Epithelial cell of prostate (primary cell): Measurements from ENCODE around the gene WNK1.
"Not testable (repeated sequence)": the region's sequence is repeated elsewhere in the genome, so short reads cannot be mapped to it uniquely, and the experiment has no call there.

Experiments
- DNase-seq: peaks from one replicate; pipeline ENCODE4 v3.0.0-alpha.2; 2011; ENCODE audit warnings: low read depth, low spot score
- H3K27ac ChIP-seq: fragments of 450-650 bp; 2 replicates; pipeline ENCODE4 v1.5.1; 2017; ENCODE audit warnings: mild to moderate bottlenecking

The WNK1 gene

DNA sequence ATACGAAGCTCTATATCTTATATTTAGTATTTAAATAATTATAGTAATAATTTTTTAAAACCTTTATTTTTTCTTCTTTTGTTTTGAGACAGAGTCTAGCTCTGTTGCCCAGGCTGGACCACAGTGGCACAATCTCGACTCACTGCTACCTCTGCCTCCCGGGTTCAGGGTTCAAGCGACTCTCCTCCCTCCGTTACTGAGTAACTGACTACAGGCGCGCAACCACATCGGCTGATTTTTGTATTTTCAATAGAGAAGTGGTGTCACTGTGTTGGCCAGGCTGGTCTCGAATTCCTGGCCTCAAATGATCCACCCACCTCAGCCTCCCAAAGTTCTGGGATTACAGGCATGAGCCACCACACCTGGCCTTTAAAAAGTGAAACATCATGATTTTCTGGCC, 13.0 kb upstream of the WNK1 start:
- H3K27ac ChIP-seq, result no peak overlapping the region
- no peak for DNase-seq

DNA sequence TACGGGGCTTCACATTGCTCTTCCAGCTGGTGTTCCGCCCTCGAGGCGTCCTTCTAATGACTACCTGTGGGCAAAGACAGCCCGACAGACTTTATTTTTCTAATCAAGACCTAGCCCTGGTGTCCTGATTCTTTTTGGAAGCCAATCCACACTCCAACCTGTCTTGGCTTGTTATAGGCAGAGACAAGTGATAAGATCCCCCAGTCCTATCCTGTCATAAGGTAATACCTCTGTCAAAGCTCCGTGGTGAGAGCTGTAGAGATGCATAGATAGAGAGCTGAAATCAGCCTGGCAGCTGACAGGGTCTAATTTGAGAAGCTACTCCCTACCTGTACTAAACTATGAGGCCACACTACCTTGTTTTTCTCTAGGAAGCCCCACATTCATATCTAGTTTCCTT, 11.5 kb upstream of the WNK1 start:
- DNase-seq, result no peak
- no peak overlapping the region for H3K27ac ChIP-seq

DNA sequence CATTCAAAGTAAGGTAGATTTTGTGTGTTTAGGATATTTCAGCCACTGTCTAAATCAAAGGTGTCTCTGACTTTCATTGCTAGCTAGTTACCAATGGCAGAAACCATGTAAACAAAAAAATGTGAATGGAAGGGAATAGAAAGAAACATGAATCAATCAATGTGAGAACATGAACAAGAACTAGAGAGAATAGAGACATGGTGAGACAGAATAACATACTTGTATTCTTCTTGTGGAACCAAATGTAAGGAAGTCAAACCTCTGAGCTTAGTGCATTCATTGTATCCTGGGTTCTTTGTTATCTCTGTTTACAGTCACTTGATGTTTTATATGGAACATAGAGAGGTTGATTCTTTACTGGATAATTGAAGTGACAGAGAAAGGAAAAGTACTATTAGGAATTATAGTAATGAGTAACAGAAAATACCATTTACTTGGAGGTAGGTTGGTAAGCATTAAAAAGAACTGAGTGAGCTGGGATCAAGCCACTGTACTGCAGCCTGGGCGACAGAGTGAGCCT, 2.6 kb upstream of the WNK1 start:
- DNase-seq, result no peak
- no peak overlapping the region for H3K27ac ChIP-seq

DNA sequence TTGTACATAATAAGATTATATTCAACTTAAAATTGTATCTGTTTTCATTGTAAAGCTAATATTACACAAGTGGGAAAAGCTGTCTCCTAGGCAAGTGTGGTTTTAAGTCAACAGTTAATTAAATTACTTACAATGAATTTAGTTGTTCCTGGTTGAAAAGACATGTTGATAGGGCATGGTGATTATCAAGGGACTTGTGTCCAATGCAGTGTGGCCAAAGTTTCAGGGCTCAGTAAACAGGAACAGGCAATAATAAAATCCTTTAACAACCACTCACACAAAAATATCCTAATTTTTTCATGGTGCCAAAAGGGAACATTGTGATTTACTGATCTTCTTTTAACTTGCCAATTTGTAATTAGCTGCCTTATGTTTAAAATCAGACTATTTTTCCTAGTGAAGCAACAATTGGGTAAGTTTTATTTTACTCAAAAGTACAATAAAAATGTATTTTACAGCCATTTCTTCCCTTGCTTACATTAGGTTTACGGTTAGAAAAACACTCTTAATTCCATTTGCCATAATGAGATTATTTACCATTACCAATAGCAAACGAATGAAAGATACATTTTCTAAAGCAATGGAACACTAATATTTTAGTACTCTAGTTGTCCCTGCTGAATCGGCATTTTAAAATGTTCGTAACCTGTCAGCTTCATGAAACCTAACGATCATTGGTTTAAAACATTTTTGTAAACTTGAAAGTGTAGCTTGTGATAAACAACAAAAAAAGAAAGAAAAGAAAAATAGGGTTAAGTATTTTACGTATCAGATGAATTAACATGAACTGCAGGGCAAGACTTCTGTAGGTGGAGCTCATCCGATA, 1.8 kb upstream of the WNK1 start:
- no peak for DNase-seq
- H3K27ac ChIP-seq, result peak overlapping the region; percentile 88

DNA sequence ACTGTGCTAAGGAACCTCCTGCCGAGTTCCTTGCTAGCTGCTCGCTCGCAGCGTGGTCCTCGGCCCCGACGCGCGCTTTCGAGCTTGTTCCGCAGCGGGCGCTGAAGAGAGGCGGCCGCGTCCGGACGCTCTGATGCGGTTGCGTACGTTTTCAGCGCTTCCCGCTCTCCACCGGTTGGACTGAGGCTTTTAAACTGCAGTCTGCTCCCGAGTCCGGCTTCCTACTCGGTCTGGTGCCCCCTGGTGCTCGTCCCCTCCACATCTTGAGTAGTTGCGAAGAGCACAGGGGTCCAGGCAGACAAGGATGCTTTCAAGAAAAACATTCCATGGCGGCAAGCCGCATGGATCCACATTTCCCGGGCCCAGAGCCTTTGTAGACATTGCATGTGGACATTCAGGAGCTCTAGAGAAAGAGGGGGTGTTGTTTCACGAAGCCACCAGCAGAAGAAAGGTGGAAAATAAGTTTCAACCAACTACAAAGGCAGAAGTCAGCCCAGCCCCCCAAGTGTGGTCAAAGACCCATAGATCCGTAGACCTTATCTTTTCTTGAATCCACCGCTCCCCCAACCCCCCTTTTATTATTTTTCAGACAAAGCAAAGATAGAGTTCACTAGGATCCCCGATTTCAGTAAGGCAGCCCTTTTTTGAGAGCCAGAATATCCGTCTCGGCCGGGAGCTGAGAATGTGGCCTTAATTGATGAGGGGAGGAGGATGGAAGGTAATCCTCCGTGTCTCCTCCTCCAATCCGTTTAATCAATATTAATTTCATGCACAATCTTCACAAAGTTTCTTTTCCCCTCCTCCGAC, 984 bp upstream of the WNK1 start:
- DNase-seq, result peak; percentile 66
- H3K27ac ChIP-seq, result peak overlapping the region; percentile 88

DNA sequence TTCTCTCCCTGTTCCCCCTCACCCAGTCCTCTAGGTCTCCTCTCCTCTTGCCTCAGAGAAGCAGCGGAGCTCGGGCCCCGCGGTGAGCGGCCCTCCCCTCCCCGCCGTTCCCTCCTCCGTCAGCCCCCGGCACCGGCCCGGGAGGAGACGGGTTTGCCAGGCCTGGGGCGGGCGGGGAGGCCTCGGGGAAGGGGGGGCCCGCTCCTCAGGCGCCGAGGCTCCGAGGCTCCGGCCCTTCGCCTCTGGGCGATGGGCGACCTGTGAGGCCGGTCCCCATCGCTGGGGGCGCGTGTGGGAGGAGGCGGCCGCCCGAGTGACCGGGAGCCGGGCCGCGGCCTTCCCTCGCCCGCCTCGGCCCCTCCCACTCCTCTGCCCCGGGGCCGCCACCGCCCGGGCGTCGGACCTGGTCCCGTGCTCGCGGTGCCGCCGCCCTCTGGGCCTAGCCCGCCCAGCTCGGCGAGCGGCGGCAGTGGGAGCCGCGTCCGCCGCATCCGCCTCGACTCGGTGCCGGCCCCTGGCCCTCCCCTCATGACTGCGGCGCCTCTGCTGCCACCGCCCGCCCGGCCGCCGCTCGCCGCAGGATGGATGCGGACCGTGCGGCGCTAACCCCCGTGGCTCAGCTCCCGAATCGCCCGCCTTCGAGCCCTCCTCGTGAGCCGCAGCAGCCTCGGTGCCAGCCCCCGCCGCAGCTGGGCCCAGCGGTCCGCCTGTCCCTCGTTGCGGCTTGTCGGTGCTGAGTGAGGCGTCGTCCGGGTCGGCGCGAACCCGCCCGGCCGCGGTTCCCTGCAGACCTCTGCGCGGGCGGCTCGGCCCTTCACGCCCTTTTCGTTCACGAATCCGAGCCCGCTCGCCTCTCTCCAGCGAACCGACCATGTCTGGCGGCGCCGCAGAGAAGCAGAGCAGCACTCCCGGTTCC, 574 bp downstream of the WNK1 start:
- no peak for DNase-seq
- H3K27ac ChIP-seq, result peak overlapping the region; percentile 88

DNA sequence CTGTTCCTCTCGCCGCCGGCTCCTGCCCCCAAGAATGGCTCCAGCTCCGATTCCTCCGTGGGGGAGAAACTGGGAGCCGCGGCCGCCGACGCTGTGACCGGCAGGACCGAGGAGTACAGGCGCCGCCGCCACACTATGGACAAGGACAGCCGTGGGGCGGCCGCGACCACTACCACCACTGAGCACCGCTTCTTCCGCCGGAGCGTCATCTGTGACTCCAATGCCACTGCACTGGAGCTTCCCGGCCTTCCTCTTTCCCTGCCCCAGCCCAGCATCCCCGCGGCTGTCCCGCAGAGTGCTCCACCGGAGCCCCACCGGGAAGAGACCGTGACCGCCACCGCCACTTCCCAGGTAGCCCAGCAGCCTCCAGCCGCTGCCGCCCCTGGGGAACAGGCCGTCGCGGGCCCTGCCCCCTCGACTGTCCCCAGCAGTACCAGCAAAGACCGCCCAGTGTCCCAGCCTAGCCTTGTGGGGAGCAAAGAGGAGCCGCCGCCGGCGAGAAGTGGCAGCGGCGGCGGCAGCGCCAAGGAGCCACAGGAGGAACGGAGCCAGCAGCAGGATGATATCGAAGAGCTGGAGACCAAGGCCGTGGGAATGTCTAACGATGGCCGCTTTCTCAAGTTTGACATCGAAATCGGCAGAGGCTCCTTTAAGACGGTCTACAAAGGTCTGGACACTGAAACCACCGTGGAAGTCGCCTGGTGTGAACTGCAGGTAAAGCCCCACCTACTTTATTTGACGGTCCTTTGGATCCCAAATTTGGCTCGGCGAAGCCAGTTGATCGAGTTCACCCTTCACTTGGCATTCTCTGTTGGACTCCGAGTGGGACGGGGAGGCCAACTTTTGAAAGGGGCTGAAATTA, 1.5 kb downstream of the WNK1 start:
- peak overlapping the region; percentile 88 for H3K27ac ChIP-seq
- DNase-seq, result no peak

DNA sequence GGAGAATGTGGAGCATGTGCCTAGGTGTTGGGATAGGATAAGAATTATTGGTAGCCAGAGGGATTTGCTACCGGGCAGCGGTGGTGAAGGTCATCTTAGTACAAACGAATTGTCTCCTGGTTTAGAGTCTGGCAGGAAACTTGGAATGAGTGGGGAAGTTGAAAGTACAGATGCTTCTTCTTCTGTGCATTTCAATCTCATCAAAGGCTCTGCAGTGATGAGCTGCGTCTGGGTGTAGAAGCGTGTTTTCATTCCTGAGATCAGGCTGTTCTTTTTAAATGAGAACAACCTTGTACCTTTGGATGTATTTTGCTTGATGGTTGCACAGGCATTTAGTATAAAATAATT, 2.1 kb downstream of the WNK1 start:
- DNase-seq, result no peak
- peak overlapping the region; percentile 88 for H3K27ac ChIP-seq

DNA sequence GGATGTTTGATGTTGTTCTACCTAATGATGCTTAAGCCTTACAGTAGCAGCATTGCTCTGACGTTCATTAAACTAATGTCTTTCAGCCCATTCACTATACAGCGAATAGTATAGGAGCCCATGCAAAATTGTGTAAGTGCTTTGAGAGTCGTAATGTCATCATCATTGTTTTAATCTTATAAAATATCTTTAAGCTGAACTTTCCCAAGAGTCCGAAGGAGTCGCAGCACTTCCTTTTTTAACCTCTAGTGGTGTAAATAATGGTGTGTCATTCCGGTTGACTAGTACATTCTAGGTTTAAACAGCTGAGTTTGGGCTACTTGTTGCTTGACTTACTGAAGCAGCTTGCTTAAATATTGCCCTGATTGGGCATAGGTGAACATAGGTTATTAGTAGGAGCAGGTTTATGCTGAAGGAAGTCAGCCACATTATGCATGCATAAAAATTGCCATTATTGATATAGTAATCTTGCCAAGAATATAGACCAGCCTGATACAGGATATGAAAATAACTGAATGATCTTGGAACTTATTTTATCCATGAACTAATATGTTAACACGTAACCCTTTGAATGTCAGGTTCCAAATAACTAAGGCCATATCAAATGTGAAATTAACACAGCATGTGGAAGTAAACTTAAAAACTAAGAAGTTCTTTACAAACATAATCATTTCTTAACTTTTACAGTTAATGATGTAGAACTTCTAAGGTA, 2.6 kb downstream of the WNK1 start:
- no peak for DNase-seq
- peak overlapping the region; percentile 88 for H3K27ac ChIP-seq

DNA sequence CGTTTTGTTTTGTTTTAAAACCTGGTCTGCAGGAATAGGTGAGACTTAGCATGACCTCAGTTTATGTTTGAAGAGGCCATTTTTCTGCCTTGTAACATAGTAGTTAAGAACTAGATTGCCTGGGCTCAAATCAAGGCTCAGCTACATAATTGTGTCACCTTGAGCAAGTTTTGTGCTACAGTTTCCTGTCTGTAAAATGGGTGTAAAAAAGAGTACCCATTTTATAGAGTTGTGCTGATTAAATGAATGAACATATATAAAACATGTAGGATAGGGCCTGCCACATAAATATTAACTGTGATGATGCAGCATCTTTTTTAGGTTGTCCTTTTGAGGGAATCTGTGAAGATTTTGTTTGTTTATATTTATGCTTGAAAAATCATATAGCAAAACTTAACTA, 7.2 kb downstream of the WNK1 start:
- H3K27ac ChIP-seq, result no peak overlapping the region
- no peak for DNase-seq

DNA sequence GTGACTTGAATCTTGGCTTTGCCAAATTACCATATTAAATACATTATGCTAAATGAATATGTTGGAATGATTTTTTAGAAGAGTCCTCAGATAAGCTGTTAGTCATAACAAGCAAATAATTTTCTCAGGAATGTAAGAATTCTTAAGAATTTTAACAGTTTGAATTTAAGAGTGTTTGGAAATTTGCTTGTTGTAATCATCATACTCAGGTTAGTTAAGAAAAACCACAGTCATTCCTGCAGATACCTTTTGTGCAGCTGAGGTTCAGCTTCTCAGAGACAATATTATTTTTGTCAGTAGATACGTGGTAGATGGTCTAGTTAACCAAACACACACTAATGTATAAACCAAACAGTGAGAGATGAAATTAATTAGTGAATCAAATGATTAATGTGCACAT, 8.9 kb downstream of the WNK1 start:
- no peak overlapping the region for H3K27ac ChIP-seq
- DNase-seq, result no peak

DNA sequence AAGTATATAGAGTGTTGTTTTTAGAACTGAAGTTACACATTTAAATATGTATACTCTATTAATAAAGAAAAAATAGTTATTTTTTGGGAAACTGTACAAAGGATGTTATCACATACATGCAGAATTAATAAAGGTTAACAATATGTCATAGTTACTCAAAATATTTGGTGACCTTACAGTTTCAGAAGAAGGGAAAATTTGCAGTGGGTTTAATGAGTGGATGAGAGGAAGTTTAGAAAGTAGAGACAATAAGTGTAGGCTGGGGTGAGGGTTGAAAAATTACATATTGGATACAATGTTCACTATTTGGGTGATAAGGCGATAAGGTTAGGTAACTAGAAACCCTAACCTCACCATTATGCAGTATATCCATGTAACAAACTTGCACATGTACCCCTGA, 13.5 kb downstream of the WNK1 start:
- H3K27ac ChIP-seq, result no peak overlapping the region
- DNase-seq, result no peak

DNA sequence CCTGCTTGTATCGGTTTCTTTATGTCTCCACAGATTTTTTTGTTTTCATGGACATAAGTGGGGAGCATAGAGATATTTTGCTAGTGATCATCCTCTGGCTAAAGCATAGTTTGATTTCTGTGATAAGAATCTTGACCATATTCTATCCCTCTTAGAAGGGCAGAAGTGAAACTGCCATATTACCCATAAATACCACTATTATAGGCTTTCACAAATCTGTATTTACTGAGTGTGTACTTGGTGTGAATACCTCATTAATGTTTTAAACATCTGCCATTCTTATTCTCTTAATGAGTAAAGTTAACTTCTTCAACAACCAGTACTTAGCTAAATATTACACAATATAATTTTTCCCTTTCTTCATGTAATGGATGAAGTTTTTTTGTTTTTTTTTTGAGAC, 16.1 kb downstream of the WNK1 start:
- no peak overlapping the region for H3K27ac ChIP-seq
- no peak for DNase-seq

DNA sequence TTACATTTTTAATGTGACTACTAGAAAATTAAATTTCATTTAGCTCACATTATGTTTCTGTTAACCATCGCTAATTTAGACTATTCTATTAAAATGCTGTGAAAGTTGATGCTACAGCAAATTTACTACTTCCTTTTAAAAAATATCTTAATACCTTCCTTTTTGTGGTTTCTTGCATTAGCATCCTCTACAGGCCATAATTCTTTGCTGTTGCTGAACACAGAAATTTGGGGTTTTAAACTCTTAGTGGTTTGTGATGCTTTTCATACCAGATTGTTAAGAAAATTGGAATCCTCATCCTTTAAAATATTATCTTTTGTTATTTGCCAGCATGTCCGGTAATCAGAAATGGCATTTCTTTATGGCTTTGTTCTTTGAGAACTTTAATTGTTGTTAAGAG, 18.1 kb downstream of the WNK1 start:
- no peak overlapping the region for H3K27ac ChIP-seq
- no peak for DNase-seq

DNA sequence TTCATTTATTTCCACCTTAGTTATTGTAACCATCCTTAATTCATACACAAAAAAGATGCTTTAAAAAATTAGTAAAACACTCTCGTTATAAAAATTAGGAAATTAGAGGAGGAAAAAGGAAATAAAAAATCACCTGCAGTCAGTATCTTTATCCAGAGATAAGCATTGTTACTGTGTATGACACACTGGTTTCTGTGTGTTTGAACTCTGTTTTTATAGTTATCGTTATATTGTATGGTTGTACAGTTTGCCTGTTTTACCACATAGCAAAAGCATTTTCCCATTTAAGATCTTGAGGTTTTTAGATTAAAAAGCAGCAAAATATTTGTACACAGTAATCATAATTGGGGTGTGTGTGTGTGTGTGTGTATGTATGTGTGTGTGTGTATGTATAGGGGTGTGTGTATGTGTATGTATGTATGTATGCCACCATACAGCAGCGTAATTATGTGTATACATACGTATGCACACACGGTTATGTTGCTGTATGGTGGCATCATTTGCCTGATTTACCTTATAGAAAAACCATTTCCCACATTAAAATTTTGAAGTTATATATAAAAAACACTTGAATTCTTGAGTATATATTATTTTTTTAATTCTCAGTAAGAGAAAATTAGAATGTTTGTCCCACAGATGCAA, 19.8 kb downstream of the WNK1 start:
- no peak overlapping the region for H3K27ac ChIP-seq
- DNase-seq, result no peak

DNA sequence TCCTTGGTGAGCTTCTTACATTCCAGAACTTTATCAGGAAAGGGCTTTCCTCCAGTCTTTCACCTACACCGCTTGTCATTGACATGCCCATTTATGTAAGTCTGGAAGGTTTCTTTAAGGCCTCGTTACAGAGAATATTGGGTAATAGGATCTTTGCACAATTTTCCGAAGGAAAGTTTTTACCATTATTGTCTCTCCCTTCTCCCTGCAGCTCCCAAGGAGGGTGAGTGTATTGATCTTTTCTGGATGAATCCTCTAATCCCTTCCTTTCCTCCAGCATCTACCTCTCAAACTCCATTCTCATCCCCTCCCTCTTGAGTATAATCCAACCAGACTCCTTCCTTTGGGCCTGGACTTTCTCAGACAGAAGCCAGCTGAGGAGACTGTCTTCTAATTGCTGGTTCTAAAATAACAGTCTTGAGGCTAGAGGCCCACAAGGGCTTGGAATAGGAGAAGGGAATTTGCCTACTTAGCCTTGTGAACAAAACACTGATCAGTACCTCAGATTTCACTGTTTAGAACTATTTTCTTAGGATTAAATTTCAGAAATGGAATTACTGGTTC, 21.8 kb downstream of the WNK1 start:
- no peak overlapping the region for H3K27ac ChIP-seq
- DNase-seq, result no peak

DNA sequence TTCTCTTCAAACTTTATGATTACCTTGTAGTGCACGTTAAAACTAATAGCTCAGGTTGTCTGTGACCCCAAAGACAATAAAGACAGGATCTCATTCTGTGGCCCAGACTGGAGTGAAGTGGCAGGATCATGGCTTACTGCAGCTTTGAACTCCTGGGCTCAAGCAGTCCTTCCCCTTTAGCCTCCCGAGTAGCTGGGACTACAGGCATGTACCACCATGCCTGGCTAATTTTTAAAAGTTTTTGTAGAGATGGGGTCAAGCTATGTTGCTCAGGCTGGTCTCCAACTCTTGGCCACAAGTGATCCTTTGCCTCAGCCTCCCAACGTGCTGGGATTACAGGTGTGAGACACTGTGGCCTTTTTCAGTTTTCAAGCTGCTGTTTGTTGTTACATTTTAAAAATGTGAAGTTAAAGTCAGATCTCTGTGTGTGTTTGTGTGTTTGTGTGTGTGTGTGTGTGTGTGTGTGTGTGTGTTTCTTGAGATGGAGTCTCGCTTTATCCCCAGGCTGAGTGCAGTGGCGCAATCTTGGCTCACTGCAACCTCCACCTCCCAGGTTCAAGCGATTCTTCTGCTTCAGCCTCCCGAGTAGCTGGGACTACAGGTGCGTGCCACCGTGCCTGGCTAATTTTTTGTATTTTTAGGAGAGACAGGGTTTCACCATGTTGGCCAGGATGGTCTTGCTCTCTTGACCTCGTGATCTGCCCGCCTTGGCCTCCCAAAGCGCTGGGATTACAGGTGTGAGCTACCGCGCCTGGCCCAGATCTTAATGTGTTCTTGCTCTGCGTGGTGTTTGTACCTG, 23.8 kb downstream of the WNK1 start:
- H3K27ac ChIP-seq, DNase-seq: not testable (repeated sequence)
